H1 (cell line): ENCODE data around the gene NAA50. TPM values are rescaled to one million over a fixed set of nuclear protein-coding genes. Genes with fewer than 3 reads are reported as not detected.

Experiments
- BACH1 ChIP-seq: IDR thresholded peaks from 2 replicates; pipeline ENCODE4 v1.6.1; 2012; ENCODE audit warnings: low read length, improper control_type of control experiment
- CBX8 ChIP-seq: fragments of 300-800, 300-1000 bp; sonication (generic); IDR thresholded peaks from 2 replicates; pipeline ENCODE4 v1.7.1; 2016; ENCODE audit warnings: low read depth, low read length, borderline replicate concordance
- CTBP2 ChIP-seq: IDR thresholded peaks from 2 replicates; pipeline ENCODE4 v1.7.0; 2011; ENCODE audit warnings: borderline replicate concordance, mild to moderate bottlenecking, moderate library complexity, mixed read lengths, low read length; ENCODE audit not compliant: insufficient read depth, insufficient read length
- EZH2 ChIP-seq: fragments of 200-600 bp; sonication (generic); IDR thresholded peaks from 2 replicates; pipeline ENCODE4 v1.7.1; 2012; ENCODE audit warnings: low read depth, mild to moderate bottlenecking, moderate library complexity, low read length, inconsistent platforms; ENCODE audit not compliant: severe bottlenecking
- GTF2F1 ChIP-seq: IDR thresholded peaks from 2 replicates; pipeline ENCODE4 v1.6.1; 2012; ENCODE audit warnings: low read depth, low read length, improper control_type of control experiment, borderline replicate concordance
- HDAC2 ChIP-seq, 2 experiments: fragments of 300-600 bp in 1 of 2; sonication (generic) in 1 of 2; IDR thresholded peaks; 2 replicates each; pipeline ENCODE4 v1.6.1; 2011 to 2012; ENCODE audit warnings: low read depth in 2 of 2, low read length in 2 of 2, mild to moderate bottlenecking in 2 of 2, moderate library complexity in 2 of 2, borderline replicate concordance in 1 of 2, inconsistent platforms in 1 of 2
- POLR2A ChIP-seq, 2 experiments: IDR thresholded peaks; 1 replicate in 1 of 2; 2 replicates in 1 of 2; pipeline ENCODE4 v1.6.1; 2011; ENCODE audit warnings: low read depth in 2 of 2, low read length in 2 of 2, mild to moderate bottlenecking in 2 of 2; ENCODE audit errors: control extremely low read depth in 1 of 2
- POU5F1 ChIP-seq: IDR thresholded peaks from 2 replicates; pipeline ENCODE4 v1.6.1; 2011; ENCODE audit warnings: low read depth, mild to moderate bottlenecking, low read length, moderate library complexity
- RAD21 ChIP-seq, 2 experiments: IDR thresholded peaks in 1 of 2; conservative IDR thresholded peaks in 1 of 2; 2 replicates each; pipeline ENCODE4 v1.6.1; 2011; ENCODE audit warnings: low read depth in 2 of 2, low read length in 2 of 2, improper control_type of control experiment in 1 of 2, inconsistent platforms in 1 of 2, mild to moderate bottlenecking in 1 of 2, moderate library complexity in 1 of 2
- SIN3A ChIP-seq, 2 experiments: IDR thresholded peaks in 1 of 2; conservative IDR thresholded peaks in 1 of 2; 2 replicates each; pipeline ENCODE4 v1.6.1; 2011 to 2012; ENCODE audit warnings: low read length in 2 of 2, improper control_type of control experiment in 1 of 2, low read depth in 1 of 2, mild to moderate bottlenecking in 1 of 2
- SP1 ChIP-seq: IDR thresholded peaks from 2 replicates; pipeline ENCODE4 v1.6.1; 2011; ENCODE audit warnings: low read depth, low read length
- SP2 ChIP-seq: IDR thresholded peaks from 2 replicates; pipeline ENCODE4 v1.6.1; 2012; ENCODE audit warnings: mild to moderate bottlenecking, low read length, inconsistent platforms
- SP4 ChIP-seq: IDR thresholded peaks from 2 replicates; pipeline ENCODE4 v1.6.1; 2012; ENCODE audit warnings: low read length, inconsistent platforms
- TAF7 ChIP-seq: optimal IDR thresholded peaks from 2 replicates; pipeline ENCODE3; 2011; ENCODE audit warnings: low read depth, mild to moderate bottlenecking, inconsistent platforms, low read length, moderate library complexity, borderline replicate concordance
- TBP ChIP-seq: IDR thresholded peaks from 2 replicates; pipeline ENCODE4 v1.6.1; 2011; ENCODE audit warnings: low read depth, low read length, improper control_type of control experiment
- TEAD4 ChIP-seq: IDR thresholded peaks from 2 replicates; pipeline ENCODE4 v1.6.1; 2012; ENCODE audit warnings: low read depth, low read length, inconsistent platforms, mixed read lengths
- polyA plus RNA-seq, 7 experiments: library from polyadenylated mRNA; depleted of rRNA in 3 of 7; stranded (reverse) in 5 of 7; unstranded in 2 of 7; fragments of >200 nt in 5 of 7; fragments of 200-250 nt in 2 of 7; gene quantifications; 1 replicate in 5 of 7; 2 replicates in 1 of 7; 4 replicates in 1 of 7; pipeline versions ENCODE4 v1.2.1 to v1.2.3, GENCODE V29; 2011 to 2013; ENCODE audit warnings: missing spikeins in 2 of 7, mixed read lengths in 2 of 7
- total RNA-seq: library from RNA; stranded (reverse); fragmentation: NEBNext Ultra II Directional; extraction: Animal tissue kit (Norgen Biotek cat#: 25700); gene quantifications from 2 replicates; pipeline ENCODE4 v1.2.1, GENCODE V29; 2021
- TF ChIP-seq, protein P1 (sequence below): IDR thresholded peaks from 2 replicates; pipeline ENCODE4 v1.6.1; 2012; ENCODE audit warnings: inconsistent platforms
- TF ChIP-seq, protein P2 (sequence below): IDR thresholded peaks from 2 replicates; pipeline ENCODE4 v1.6.1; 2011; ENCODE audit warnings: low read length, improper control_type of control experiment
- TF ChIP-seq, protein P3 (sequence below), 3 experiments: IDR thresholded peaks; 1 replicate in 2 of 3; 2 replicates in 1 of 3; pipeline versions ENCODE4 v1.5.1 to v1.6.1; 2011; ENCODE audit warnings: low read length in 3 of 3, mild to moderate bottlenecking in 3 of 3, inconsistent platforms in 2 of 3, low read depth in 1 of 3, moderate library complexity in 1 of 3; ENCODE audit not compliant: insufficient read depth in 1 of 3; ENCODE audit errors: control extremely low read depth in 1 of 3

Gene NAA50
- total and polyA plus RNA-seq, 2 of the 8 experiments (the other 6 are each of a cell fraction or from before 2014, with no cell fraction given), result 46.6 to 231 TPM

DNA sequence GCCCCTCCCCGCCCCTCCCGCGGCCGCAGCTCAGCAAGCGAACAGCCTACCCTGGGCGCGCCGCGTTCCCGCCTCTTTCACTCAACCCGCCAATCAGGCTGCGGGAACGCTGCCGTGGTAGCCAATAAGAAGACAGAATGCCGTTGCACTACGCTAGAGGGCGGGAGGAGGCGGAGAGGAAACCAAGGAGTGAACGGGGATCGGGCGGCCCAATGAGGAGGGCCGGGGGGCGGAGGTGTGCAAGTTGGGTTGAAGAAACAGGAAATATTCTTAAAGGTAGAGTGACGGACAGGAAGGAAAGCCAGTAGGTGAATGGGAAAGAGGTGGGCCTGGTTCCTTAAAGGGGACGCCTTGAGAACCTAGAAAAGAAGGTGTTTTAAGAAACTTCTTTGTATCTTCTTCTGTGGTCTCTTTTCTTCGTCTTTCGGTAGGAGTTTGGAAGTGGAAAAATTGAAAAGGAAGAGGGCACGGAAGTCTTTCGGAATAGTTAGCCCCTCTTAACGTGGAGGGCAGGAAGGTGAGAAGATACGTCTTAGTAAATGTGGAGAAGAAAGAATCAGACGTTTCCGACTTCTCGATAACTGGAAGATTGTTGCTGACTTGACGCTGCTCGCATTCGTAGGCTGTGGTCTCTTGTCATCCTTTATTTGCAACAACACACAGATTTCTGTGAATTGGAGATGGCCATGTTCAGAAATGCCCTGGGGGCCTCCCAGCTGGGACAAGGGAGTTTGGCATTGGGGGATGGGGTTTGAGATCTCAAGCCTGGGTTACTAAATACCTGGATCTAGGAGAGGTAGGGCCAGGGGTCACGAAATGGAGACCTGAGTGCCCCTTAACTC is 49.2 kb downstream of the NAA50 start (continued):
- TF ChIP-seq, protein P1, sequence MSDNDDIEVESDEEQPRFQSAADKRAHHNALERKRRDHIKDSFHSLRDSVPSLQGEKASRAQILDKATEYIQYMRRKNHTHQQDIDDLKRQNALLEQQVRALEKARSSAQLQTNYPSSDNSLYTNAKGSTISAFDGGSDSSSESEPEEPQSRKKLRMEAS, result no peak; the same call in 1 of the 2 replicates
- TF ChIP-seq CBX8, result no peak
- TF ChIP-seq TAF7, result no peak
- TF ChIP-seq, protein P2, sequence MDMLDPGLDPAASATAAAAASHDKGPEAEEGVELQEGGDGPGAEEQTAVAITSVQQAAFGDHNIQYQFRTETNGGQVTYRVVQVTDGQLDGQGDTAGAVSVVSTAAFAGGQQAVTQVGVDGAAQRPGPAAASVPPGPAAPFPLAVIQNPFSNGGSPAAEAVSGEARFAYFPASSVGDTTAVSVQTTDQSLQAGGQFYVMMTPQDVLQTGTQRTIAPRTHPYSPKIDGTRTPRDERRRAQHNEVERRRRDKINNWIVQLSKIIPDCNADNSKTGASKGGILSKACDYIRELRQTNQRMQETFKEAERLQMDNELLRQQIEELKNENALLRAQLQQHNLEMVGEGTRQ, result no peak
- 0 out of 2 replicates have a peak, but pooled peaks have one; percentile 51 for TF ChIP-seq SP4
- TF ChIP-seq TBP, result no peak
- peak; percentile 95 for TF ChIP-seq SP1
- no peak for TF ChIP-seq TEAD4
- no peak for TF ChIP-seq POLR2A (IDR thresholded peaks at IDR 0.05; ENCODE audit: control extremely low read depth in 1 of 2, low read depth in 2 of 2, low read length in 2 of 2)
- TF ChIP-seq CTBP2, result no peak
- no peak for TF ChIP-seq BACH1
- peak; percentile 70 for TF ChIP-seq SP2
- TF ChIP-seq, protein P3, sequence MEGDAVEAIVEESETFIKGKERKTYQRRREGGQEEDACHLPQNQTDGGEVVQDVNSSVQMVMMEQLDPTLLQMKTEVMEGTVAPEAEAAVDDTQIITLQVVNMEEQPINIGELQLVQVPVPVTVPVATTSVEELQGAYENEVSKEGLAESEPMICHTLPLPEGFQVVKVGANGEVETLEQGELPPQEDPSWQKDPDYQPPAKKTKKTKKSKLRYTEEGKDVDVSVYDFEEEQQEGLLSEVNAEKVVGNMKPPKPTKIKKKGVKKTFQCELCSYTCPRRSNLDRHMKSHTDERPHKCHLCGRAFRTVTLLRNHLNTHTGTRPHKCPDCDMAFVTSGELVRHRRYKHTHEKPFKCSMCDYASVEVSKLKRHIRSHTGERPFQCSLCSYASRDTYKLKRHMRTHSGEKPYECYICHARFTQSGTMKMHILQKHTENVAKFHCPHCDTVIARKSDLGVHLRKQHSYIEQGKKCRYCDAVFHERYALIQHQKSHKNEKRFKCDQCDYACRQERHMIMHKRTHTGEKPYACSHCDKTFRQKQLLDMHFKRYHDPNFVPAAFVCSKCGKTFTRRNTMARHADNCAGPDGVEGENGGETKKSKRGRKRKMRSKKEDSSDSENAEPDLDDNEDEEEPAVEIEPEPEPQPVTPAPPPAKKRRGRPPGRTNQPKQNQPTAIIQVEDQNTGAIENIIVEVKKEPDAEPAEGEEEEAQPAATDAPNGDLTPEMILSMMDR (IDR thresholded peaks at IDR 0.05; ENCODE audit: control extremely low read depth in 1 of 3, insufficient read depth in 1 of 3, low read depth in 1 of 3, low read length in 3 of 3), result peak in 1 of 3 experiments; percentile 15; a peak in 1 of 4 replicates
- TF ChIP-seq EZH2, result no peak
- no peak for TF ChIP-seq GTF2F1
- TF ChIP-seq POU5F1, result no peak
- peak; percentile 75 to 77; a peak in 2 of 4 replicates for TF ChIP-seq SIN3A (conservative IDR thresholded peaks at IDR 0.05 in 1 of 2, IDR thresholded peaks at IDR 0.05 in 1 of 2; ENCODE audit: low read depth in 1 of 2, low read length in 2 of 2)
- TF ChIP-seq RAD21 (IDR thresholded peaks at IDR 0.05 in 1 of 2, conservative IDR thresholded peaks at IDR 0.05 in 1 of 2; ENCODE audit: low read depth in 2 of 2, low read length in 2 of 2), result no peak
- peak in 1 of 2 experiments; percentile 74; a peak in 1 of 4 replicates for TF ChIP-seq HDAC2 (IDR thresholded peaks at IDR 0.05; ENCODE audit: borderline replicate concordance in 1 of 2, low read depth in 2 of 2, low read length in 2 of 2)
